ENCODE data around the gene OR2L8. TPM values are rescaled to one million over a fixed set of nuclear protein-coding genes. Genes with fewer than 3 reads are reported as not detected.

OR2L8 gene
- total RNA-seq, 1 experiment from 2014 or later = not detected

GRCh38 chr1:247942624-247943023 lies 6.0 kb upstream of the OR2L8 start:
- CTCF ChIA-PET = no interaction called here
- POLR2A ChIA-PET = no interaction called here

DNA sequence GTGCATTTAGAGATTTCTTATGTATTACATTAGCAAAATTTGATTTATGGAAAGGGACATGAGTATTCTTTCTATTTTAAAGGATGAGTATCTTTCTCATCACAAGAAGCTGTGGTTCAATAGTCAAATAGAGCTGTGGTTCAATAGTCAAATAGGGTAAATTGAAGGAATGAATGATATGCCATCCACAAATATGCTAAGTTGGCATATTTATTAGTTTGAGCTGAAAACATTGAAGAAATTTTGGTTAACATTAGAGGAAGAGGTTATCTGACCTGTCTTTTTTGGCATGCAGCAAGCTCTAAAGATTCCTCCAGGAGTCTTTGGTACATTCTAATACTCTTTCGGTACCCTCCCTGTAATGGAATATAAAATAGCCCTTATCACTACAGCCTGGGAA lies 4.8 kb downstream of the OR2L8 start:
- Mint-ChIP-seq H3K27ac (ENCODE audit: unreplicated experiment) (no peak overlapping the region), H3K27me3 (ENCODE audit: insufficient read depth, unreplicated experiment) (no peaks in the 10 kb centered on the region), H3K36me3 (ENCODE audit: insufficient read depth, unreplicated experiment) (no peaks in the 10 kb centered on the region), H3K9me3 (ENCODE audit: unreplicated experiment) (peaks cover 9% of the 10 kb centered on the region), H3K4me1 (ENCODE audit: low read depth, unreplicated experiment) (no peaks in the 10 kb centered on the region), H3K4me3 (ENCODE audit: unreplicated experiment) (no peak overlapping the region)
- H3K36me3 ChIP-seq (ENCODE audit: control insufficient read depth, insufficient read depth, low read length) = no peaks in the 10 kb centered on the region
- ChIA-PET POLR2A (no interaction called here), CTCF (no interaction called here)
- H3K9me3 ChIP-seq = no peaks in the 10 kb centered on the region; the same call in 1 of the 2 replicates
- no peak overlapping the region for H3K4me3 ChIP-seq (ENCODE audit: low read depth, low read length)
- TF ChIP-seq, protein P1, sequence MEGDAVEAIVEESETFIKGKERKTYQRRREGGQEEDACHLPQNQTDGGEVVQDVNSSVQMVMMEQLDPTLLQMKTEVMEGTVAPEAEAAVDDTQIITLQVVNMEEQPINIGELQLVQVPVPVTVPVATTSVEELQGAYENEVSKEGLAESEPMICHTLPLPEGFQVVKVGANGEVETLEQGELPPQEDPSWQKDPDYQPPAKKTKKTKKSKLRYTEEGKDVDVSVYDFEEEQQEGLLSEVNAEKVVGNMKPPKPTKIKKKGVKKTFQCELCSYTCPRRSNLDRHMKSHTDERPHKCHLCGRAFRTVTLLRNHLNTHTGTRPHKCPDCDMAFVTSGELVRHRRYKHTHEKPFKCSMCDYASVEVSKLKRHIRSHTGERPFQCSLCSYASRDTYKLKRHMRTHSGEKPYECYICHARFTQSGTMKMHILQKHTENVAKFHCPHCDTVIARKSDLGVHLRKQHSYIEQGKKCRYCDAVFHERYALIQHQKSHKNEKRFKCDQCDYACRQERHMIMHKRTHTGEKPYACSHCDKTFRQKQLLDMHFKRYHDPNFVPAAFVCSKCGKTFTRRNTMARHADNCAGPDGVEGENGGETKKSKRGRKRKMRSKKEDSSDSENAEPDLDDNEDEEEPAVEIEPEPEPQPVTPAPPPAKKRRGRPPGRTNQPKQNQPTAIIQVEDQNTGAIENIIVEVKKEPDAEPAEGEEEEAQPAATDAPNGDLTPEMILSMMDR (IDR thresholded peaks at IDR 0.05; ENCODE audit: insufficient read depth in 1 of 2, low read depth in 1 of 2, low read length in 1 of 2, severe bottlenecking in 1 of 2, unreplicated experiment in 1 of 2) = no peak
- no peaks in the 10 kb centered on the region for H3K27me3 ChIP-seq (replicated peaks; ENCODE audit: control insufficient read depth, insufficient read depth, low read length)
- no TSS peak for BruUV-seq (replicated peaks)
- no peaks in the 10 kb centered on the region for H3K4me1 ChIP-seq
- no peak for DNase-seq
- intact Hi-C loops (cut with micrococcal nuclease; ENCODE audit: unreplicated experiment) = no loop called here

More at GRCh38 chr1:247942624-247943023, 6.0 kb upstream of the OR2L8 start:
- Histone ChIP-seq H3K4me3 (ENCODE audit: low read depth, low read length) (no peak overlapping the region), H3K4me1 (no peaks in the 10 kb centered on the region), H3K36me3 (ENCODE audit: control insufficient read depth, insufficient read depth, low read length) (no peaks in the 10 kb centered on the region), H3K27me3 (replicated peaks; ENCODE audit: control insufficient read depth, insufficient read depth, low read length) (no peaks in the 10 kb centered on the region), H3K9me3 (no peaks in the 10 kb centered on the region)
- BruUV-seq (replicated peaks) = no TSS peak
- no peaks in the 10 kb centered on the region for H3K36me3 Mint-ChIP-seq (ENCODE audit: insufficient read depth, unreplicated experiment)
- DNase-seq = no peak
- intact Hi-C loops (cut with micrococcal nuclease; ENCODE audit: unreplicated experiment) = no loop called here
- no peak overlapping the region for H3K4me3 Mint-ChIP-seq (ENCODE audit: unreplicated experiment)
- no peak overlapping the region for H3K27ac Mint-ChIP-seq (ENCODE audit: unreplicated experiment)
- no peaks in the 10 kb centered on the region for H3K27me3 Mint-ChIP-seq (ENCODE audit: insufficient read depth, unreplicated experiment)
- H3K4me1 Mint-ChIP-seq (ENCODE audit: low read depth, unreplicated experiment) = no peaks in the 10 kb centered on the region
- H3K9me3 Mint-ChIP-seq (ENCODE audit: unreplicated experiment) = peaks cover 16% of the 10 kb centered on the region
- TF ChIP-seq, protein P1 (IDR thresholded peaks at IDR 0.05; ENCODE audit: insufficient read depth in 1 of 2, low read depth in 1 of 2, low read length in 1 of 2, severe bottlenecking in 1 of 2, unreplicated experiment in 1 of 2) = no peak

GRCh38 chr1:247961791-247962190 lies 13.1 kb downstream of the OR2L8 start:
- H3K9me3 ChIP-seq = no peaks in the 10 kb centered on the region
- intact Hi-C loops (cut with micrococcal nuclease; ENCODE audit: unreplicated experiment) = no loop called here
- H3K36me3 ChIP-seq (ENCODE audit: control insufficient read depth, insufficient read depth, low read length) = no peaks in the 10 kb centered on the region
- Mint-ChIP-seq H3K27me3 (ENCODE audit: insufficient read depth, unreplicated experiment) (no peaks in the 10 kb centered on the region), H3K36me3 (ENCODE audit: insufficient read depth, unreplicated experiment) (no peaks in the 10 kb centered on the region), H3K4me3 (ENCODE audit: unreplicated experiment) (no peak overlapping the region), H3K9me3 (ENCODE audit: unreplicated experiment) (peaks cover 18% of the 10 kb centered on the region), H3K27ac (ENCODE audit: unreplicated experiment) (no peak overlapping the region), H3K4me1 (ENCODE audit: low read depth, unreplicated experiment) (no peaks in the 10 kb centered on the region)
- no peak for DNase-seq
- H3K27me3 ChIP-seq (replicated peaks; ENCODE audit: control insufficient read depth, insufficient read depth, low read length) = no peaks in the 10 kb centered on the region
- H3K4me1 ChIP-seq = no peaks in the 10 kb centered on the region
- BruUV-seq (replicated peaks) = no TSS peak
- ChIA-PET CTCF (no interaction called here), POLR2A (no interaction called here)
- H3K4me3 ChIP-seq (ENCODE audit: low read depth, low read length) = no peak overlapping the region
- TF ChIP-seq, protein P1 (IDR thresholded peaks at IDR 0.05; ENCODE audit: insufficient read depth in 1 of 2, low read depth in 1 of 2, low read length in 1 of 2, severe bottlenecking in 1 of 2, unreplicated experiment in 1 of 2) = no peak

Data from Caco-2 (cell line).